Activated naive CD4-positive, alpha-beta T cell treated with anti-CD3 and anti-CD28 coated beads, Interleukin-2, amount 50 U/mL, for 24 hours (primary cell): ENCODE results near the gene HOXC11.
A peak's percentile ranks its signal among the peaks of the same experiment; 100 is the strongest.

ENCODE experiments used
- H3K27ac Mint-ChIP-seq: one replicate; pipeline ENCODE4 v1.8.0; 2021; ENCODE audit warnings: mild to moderate bottlenecking, mixed read lengths
- H3K27me3 Mint-ChIP-seq: one replicate; pipeline ENCODE4 v1.8.0; 2021; ENCODE audit warnings: mixed read lengths
- H3K36me3 Mint-ChIP-seq: one replicate; pipeline ENCODE4 v1.8.0; 2021; ENCODE audit warnings: mixed read lengths
- H3K4me1 Mint-ChIP-seq: one replicate; pipeline ENCODE4 v1.8.0; 2021; ENCODE audit warnings: mixed read lengths
- H3K4me3 Mint-ChIP-seq: one replicate; pipeline ENCODE4 v1.8.0; 2021; ENCODE audit warnings: mild to moderate bottlenecking, mixed read lengths
- H3K9me3 Mint-ChIP-seq: one replicate; pipeline ENCODE4 v1.8.0; 2021; ENCODE audit warnings: mixed read lengths

HOXC11 gene

DNA sequence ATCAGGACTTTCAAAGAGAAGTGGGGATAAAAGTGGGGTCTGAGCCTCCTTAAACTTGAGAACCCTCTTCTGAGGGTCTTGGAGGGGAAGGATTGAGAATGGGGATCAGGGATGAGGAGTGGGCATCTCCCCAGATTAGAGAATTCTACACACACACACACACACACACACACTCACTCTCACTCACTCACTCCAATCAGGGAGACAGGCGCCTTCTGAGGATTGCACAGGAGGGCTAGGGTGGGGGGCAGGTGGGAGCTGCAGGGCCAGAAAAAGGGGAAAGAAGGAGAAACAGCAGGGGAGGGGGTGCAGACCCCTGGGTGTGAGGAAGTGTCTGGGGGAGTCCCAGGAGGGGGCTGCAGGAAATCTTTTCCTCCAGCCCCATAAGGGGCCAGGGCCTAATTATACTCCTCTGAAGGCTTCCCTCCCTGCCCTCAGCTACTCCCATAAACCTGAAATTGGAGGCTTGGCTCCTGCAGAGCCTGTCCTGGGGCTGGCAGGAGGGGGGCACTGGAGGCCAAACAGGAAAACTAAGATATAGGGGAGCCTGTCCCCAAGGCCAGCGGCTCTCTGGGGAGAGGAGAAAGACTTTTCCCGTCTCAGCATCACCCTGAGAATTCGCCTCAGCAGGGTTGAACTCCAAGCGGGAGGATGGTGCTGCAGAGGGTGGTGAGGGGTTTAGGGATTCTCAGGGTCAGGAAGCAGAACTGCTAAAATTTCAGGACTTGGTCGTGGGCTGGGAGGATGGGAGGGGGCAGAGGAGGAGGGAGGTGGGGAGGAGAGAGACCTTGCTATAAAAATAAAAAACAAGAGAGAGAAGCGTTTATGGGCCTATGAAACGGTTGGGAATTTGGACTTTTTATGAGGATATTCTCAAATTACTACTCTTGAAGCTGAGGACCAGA is 28.6 kb downstream of the HOXC11 start:
- H3K4me1 Mint-ChIP-seq = peaks cover 41% of the 10 kb centered on the region
- H3K9me3 Mint-ChIP-seq = no peaks in the 10 kb centered on the region
- no peak overlapping the region for H3K27ac Mint-ChIP-seq
- no peaks in the 10 kb centered on the region for H3K36me3 Mint-ChIP-seq
- no peak overlapping the region for H3K4me3 Mint-ChIP-seq
- peaks cover 76% of the 10 kb centered on the region for H3K27me3 Mint-ChIP-seq

DNA sequence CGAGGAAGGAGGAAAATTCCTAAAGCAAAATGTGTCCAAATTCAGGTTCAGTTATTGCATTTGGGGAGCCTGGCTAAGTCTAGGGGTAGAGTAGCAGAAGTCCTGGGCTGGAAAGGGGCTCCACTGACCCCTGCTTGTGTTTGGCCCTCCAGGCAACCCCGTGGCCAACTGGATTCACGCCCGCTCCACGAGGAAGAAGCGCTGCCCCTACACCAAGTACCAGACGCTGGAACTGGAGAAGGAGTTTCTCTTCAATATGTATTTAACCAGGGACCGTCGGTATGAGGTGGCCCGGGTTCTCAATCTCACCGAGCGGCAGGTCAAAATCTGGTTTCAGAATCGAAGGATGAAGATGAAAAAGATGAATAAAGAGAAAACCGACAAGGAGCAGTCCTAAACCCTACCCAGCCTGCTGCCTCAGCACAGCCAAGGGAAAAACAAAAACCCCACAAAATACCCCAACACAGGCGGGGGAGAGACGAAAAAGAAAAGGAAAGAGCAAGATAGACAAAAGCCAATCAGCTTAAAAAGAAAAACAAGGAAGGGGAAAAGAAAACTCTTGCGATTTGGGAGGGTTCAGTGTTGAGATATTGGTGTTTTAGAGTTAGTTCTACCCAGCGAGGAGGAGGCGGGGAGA is 29.5 kb downstream of the HOXC11 start:
- H3K4me3 Mint-ChIP-seq = no peak overlapping the region
- no peak overlapping the region for H3K27ac Mint-ChIP-seq
- no peaks in the 10 kb centered on the region for H3K36me3 Mint-ChIP-seq
- H3K9me3 Mint-ChIP-seq = no peaks in the 10 kb centered on the region
- peaks cover 79% of the 10 kb centered on the region for H3K27me3 Mint-ChIP-seq
- peaks cover 39% of the 10 kb centered on the region for H3K4me1 Mint-ChIP-seq

DNA sequence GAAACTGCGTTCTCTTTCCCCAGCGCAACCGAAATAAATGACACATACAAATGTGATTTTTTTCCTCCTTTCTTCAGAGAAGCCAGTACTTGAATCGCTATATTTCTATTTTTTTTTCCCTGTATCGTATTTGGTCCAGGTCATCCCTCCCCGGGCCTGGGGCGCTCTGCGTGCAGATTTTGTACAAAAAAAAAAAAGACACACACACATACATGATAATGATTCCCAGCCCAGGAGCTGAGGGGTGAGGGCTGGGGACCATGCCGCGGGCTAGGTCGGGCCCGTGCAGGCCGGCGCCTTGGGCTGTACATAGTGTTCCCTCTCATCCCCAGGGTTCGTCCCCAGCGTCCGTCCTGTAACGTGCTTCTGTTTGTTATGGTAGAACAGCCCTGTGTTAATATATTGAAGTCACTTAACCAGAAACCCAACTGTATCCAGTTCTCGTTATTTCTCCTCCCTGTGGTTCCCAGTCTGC is 30.0 kb downstream of the HOXC11 start:
- H3K27ac Mint-ChIP-seq = no peak overlapping the region
- no peaks in the 10 kb centered on the region for H3K36me3 Mint-ChIP-seq
- peaks cover 35% of the 10 kb centered on the region for H3K4me1 Mint-ChIP-seq
- no peaks in the 10 kb centered on the region for H3K9me3 Mint-ChIP-seq
- no peak overlapping the region for H3K4me3 Mint-ChIP-seq
- H3K27me3 Mint-ChIP-seq = peaks cover 78% of the 10 kb centered on the region

DNA sequence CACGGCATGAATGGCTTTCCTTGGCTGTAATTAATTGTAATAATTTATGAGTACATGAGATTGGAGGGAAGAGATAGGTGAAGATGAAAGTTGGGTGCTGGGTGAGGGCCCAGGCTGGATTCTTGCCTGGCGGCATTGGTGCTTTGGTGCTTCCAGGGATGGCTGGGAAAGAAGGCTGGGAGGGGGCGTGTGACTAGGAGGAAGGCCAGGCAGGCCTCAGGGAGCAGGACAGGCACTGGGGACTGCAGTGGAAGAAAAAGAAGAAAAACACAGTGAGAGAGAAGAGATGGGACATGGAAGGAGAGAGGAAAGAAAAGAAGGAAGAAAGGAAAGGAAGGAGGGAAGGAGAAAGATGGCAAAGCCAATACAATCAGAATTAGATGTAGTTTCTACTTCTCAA is 30.7 kb downstream of the HOXC11 start:
- Mint-ChIP-seq H3K36me3 (no peaks in the 10 kb centered on the region), H3K27me3 (peaks cover 76% of the 10 kb centered on the region), H3K27ac (peak overlapping the region; percentile 33), H3K4me3 (no peak overlapping the region), H3K4me1 (peaks cover 30% of the 10 kb centered on the region), H3K9me3 (no peaks in the 10 kb centered on the region)

DNA sequence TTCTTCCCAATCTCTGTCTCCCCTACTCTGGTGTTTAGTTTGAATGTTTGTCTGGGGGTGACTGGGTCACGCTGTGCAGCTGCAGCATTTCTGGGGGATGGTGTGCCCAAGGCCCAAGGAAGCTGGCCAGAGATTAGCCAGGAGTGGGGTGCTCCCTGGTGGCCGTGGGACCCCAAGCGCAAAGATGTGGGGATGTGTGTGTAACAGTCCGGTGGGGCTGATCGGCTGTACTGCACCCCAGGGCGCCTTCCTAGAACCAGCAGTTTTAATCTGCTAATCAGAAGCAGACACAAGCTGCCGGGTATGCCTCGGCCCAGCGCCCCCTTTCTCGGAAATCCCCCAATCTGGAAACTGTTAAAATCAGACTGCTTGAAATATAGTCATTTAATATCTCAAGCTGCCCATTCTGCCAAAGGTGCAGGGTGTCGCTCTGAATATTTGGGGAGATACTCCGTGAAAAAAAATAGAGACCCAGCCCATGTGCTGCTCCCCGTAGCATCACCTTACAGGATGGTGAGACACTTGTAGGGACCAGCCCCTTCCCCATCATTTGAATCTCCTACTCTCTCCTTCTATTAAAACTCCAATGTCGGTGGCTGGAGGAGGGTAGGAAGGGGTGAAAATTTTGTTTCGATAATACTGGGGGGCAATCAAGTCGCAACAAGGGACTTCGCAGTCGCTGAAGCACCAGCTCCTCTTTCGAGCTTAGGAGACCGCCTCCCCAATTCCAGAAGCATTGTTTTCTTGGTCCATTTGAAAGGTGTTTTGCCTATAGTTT is 31.3 kb downstream of the HOXC11 start:
- H3K9me3 Mint-ChIP-seq = no peaks in the 10 kb centered on the region
- H3K4me1 Mint-ChIP-seq = peaks cover 29% of the 10 kb centered on the region
- peaks cover 73% of the 10 kb centered on the region for H3K27me3 Mint-ChIP-seq
- H3K4me3 Mint-ChIP-seq = no peak overlapping the region
- peak overlapping the region; percentile 33 for H3K27ac Mint-ChIP-seq
- no peaks in the 10 kb centered on the region for H3K36me3 Mint-ChIP-seq

DNA sequence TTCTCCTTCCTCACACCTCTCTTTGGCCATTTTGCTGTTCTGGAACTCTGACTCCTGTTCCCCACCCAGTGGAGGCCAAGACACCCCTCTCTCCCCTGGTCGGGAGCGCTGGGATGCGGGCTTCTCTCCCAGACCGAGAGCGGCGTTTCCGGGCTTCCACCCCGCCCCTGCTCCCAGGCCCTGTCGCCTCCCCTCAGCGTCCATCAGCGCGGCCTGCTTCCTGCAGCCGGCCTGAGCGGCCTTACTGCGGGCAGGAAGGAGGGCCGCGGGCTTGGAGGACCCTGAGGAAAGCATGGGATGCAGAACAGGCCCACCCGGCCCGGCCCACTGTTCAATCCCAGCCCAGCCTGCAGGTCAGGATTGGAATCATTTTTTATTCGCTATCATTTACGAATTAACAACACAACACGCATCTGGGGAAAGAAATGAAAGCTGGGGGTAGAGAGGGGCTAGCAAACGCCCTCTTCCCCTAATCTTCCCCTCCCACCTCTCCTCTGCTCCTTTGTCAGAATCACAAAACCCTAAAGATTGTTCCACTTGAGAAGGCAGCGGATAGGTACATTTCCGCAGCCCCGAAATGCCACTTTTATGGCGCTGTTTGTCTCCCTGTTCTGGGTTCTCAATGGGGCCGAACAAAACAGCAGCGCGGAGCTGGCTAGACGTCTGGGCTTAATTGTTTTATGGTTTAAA is 32.1 kb downstream of the HOXC11 start:
- Mint-ChIP-seq H3K4me1 (peaks cover 30% of the 10 kb centered on the region), H3K27me3 (peaks cover 76% of the 10 kb centered on the region), H3K4me3 (no peak overlapping the region), H3K9me3 (no peaks in the 10 kb centered on the region), H3K36me3 (no peaks in the 10 kb centered on the region), H3K27ac (peak overlapping the region; percentile 17)

DNA sequence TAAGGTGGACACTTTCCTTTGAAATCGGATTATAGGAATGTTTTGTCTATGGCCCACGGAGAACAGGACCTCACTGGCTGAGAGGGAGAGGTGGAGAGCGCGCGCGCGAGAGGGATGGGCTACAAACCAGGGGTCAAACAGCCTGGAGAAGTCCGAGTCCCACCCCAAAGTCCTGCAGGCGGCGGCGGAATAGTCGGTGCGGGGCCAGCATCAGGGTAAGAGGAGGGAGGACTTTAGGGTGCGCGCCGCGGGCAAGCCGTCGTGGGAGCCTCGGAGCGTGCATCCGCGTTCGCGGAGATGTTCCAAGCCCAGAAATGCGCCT is 32.6 kb downstream of the HOXC11 start:
- Mint-ChIP-seq H3K4me3 (no peak overlapping the region), H3K27me3 (peaks cover 78% of the 10 kb centered on the region)

DNA sequence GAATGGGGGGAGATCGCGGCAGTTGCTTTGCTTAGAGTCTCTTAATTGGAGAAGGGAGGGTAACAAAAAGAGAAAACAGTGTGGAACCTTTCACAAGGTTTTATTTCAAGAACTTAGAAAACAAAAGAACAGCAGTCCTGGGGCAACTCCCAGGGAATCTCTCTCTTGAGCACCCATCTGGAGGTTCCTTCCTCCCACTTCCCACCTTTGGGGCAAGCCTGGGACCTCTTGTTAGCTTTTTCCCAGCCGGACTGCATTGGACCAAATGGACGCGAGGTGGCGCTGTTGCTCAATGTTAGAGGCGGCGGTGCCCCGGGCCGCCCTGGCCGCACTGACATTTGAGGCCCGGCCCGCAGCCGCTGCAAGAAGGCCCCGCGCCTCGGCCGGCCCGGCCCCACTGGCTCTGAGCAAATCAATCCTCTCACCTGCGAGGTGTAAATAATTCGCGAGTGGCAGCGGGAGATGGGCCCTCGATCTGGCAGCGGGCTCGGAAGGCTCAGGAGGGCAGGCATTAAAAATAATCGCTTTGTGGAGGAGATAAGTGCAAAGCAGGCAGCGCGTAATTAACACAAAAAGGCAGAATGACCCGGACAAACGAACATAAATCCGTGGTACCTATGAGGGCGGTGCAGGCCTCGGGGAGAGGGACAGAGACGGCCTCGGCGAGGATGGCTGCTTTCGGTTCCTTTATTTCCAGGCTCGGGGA is 33.1 kb downstream of the HOXC11 start:
- Mint-ChIP-seq H3K27ac (no peak overlapping the region), H3K9me3 (no peaks in the 10 kb centered on the region), H3K36me3 (no peaks in the 10 kb centered on the region), H3K4me3 (peak overlapping the region; percentile 88), H3K4me1 (peaks cover 31% of the 10 kb centered on the region), H3K27me3 (peaks cover 79% of the 10 kb centered on the region)

More for the DNA sequence above, 32.6 kb downstream of the HOXC11 start:
- H3K36me3 Mint-ChIP-seq = no peaks in the 10 kb centered on the region
- no peaks in the 10 kb centered on the region for H3K9me3 Mint-ChIP-seq
- H3K27ac Mint-ChIP-seq = peak overlapping the region; percentile 17
- peaks cover 29% of the 10 kb centered on the region for H3K4me1 Mint-ChIP-seq

DNA sequence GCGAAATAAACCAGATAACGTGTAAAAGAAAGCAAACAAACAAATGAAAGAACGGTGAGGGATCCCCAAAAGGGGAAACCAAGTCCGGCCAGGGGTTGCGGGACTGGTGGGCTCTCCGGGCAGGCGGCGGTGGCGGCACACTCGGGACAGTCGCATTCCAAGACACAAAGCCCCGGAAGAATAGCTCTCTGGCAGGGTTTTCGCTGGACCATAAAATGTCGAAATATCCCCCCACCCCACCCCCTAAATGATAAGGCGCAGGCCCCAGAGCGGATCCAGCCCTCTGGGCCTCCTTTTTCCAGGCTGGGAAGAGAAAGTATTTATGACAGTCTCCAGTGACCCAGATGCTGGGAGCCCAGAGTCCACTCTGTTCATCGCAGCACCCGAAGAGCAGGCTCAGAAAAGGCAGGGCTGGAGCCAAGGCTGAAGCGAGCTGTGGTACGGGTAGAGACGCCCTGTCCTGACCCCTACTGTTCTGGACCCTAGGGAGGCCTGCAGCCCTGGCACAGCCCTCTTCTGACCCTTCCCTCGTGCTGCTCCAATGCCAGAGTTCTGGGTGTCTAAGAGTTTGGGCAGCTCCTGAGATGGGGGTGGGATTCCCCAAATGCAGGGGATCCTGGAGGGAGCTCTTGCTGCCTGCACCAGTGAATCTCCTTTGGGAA is 33.8 kb downstream of the HOXC11 start:
- no peak overlapping the region for H3K27ac Mint-ChIP-seq

DNA sequence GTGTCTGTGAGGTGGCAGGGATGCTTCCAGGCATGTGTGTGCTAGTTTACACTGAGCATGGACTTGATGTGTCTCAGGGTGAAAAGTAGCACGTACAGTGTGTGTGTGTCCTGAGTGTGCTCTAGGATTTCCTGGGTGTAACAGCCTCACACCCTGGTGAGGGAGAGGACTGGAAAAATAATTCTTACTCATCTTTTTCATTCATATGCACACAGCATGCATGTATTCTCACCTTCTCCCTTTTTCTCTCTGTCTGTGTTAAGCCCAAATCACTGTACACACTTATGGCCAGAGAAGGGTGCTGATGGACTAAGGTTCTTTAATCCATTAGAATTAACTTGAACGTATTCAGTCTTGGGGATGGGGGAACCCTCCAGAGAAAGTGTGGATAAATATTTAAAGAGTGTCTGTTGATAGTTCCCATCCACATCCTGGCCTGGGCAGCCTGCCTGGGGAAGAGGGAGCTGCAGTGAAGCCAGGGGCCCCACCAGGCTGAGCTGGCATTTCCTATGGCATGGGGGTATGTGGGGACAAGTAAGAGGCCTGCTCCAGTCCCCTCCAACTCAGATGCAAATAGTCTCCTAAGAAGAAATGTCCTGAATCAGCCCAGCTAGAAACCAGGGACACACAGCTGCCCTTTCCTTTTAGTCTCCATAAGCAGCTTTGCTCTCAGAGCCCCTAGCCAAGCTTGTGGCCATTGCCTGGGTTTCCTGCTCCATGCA is 34.8 kb downstream of the HOXC11 start:
- Mint-ChIP-seq H3K36me3 (no peaks in the 10 kb centered on the region), H3K4me3 (no peak overlapping the region), H3K4me1 (peaks cover 39% of the 10 kb centered on the region)

More for the DNA sequence above, 33.8 kb downstream of the HOXC11 start:
- Mint-ChIP-seq H3K4me1 (peaks cover 37% of the 10 kb centered on the region), H3K27me3 (peaks cover 78% of the 10 kb centered on the region), H3K4me3 (peak overlapping the region; percentile 88), H3K9me3 (no peaks in the 10 kb centered on the region), H3K36me3 (no peaks in the 10 kb centered on the region)

DNA sequence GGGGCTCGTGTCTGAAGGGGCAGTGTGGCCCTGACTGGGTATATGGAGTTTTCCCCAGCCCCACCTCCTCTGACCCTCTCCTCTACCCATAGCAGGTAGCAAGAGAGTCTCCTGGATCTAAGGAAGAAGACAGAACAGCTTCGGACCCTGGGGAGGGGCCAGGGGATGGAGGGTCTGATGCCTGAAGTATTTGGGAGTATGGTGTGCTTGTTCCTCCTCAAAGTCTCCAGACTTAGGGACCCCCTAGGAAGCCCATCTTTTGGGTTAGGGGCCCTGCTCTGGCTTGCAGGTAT is 35.3 kb downstream of the HOXC11 start:
- Mint-ChIP-seq H3K36me3 (no peaks in the 10 kb centered on the region), H3K27me3 (peaks cover 76% of the 10 kb centered on the region), H3K27ac (no peak overlapping the region), H3K4me1 (peaks cover 39% of the 10 kb centered on the region), H3K4me3 (peak overlapping the region; percentile 26), H3K9me3 (no peaks in the 10 kb centered on the region)

More for the DNA sequence above, 34.8 kb downstream of the HOXC11 start:
- H3K9me3 Mint-ChIP-seq = no peaks in the 10 kb centered on the region
- H3K27ac Mint-ChIP-seq = no peak overlapping the region
- peaks cover 76% of the 10 kb centered on the region for H3K27me3 Mint-ChIP-seq

DNA sequence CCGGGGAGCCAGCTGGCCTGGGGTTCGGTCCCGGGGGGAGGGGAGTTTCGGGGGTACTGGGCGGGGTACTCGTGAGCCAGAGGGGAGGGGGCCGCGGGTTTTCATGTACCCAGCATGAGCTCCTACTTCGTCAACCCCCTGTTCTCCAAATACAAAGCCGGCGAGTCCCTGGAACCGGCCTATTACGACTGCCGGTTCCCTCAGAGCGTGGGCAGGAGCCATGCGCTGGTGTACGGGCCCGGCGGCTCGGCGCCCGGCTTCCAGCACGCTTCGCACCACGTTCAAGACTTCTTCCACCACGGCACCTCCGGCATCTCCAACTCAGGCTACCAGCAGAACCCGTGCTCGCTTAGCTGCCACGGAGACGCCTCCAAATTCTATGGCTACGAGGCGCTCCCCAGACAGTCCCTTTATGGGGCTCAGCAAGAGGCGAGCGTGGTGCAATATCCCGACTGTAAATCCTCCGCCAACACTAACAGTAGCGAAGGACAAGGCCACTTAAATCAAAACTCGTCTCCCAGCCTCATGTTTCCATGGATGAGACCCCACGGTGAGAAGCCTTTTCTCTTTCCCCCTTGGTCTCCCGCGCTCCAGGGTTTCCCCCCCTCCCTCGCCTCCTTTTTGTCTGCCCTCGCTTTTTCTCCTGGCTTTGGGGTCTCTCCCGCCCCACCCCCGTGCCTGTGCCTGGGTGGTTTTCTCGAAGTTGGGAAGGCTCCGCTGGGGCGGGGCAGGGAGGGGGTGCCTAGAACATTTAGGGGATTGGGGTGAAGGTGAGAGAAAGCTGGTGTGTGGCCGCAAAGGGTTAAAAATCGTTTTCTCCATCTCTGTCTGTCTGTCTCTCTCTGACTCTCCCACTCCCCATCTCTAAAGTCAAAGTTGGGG is 36.5 kb downstream of the HOXC11 start:
- peaks cover 70% of the 10 kb centered on the region for H3K27me3 Mint-ChIP-seq
- H3K4me3 Mint-ChIP-seq = peak overlapping the region; percentile 80
- H3K9me3 Mint-ChIP-seq = no peaks in the 10 kb centered on the region
- peaks cover 39% of the 10 kb centered on the region for H3K4me1 Mint-ChIP-seq
- H3K27ac Mint-ChIP-seq = peak overlapping the region; percentile 51
- no peaks in the 10 kb centered on the region for H3K36me3 Mint-ChIP-seq
